GM12872 (cell line): ENCODE data around the gene THAP7.

Source experiments
- CTCF ChIP-seq: IDR thresholded peaks from 3 replicates; pipeline ENCODE4 v1.5.1; 2011; ENCODE audit warnings: low read depth, mild to moderate bottlenecking, low read length, moderate library complexity; ENCODE audit not compliant: insufficient read depth

THAP7 gene

DNA sequence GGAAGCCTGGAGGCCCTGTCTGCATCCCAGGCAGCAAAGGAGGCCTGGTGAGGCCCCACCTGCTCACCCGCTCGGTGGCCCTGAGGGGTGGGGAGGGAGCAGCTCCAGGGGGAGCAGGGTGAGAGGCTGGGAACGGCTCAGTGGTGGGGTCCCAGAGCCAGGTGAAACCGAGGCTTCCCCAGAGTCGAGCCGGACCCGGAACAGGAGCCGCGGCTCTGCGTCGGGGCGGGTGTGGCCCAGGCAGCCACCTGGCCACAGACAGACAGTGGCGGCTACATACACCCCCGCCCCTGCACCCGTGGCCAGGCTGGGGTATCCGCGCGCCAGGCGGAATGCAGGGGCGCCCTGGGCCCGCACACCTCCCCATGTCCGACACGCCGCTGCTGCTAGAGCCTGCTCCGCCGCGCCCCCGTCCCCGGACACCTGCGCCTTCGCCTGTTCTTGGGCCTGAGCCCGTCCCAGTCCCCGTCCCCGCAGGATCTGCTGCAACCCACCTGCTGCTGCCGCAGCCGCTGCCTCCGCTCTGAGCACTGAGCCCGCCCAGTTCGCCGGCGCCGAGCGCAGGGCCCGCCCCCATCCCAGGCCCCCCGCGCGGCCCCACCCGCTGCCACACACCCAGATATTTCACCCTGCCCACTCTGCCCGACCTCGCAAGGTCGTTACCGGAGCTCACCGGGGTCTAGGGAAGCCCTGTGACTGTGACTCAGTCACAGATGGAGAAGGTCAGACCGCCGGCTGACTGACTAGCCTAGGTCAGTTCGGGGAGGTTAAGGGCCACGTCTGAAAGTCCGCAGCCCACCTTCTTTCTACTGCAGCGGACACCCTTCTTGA lies 30.3 kb upstream of the THAP7 start, which contains the start of gene SLC7A4:
Gene SLC7A4 (minus strand): TSS at position 525 of the 831 bp plus-strand sequence. CDS start 749 bp downstream, outside the sequence.
- no peak for TF ChIP-seq CTCF

GRCh38 chr22:21031545-21032036 lies 29.7 kb upstream of the THAP7 start:
- no peak for TF ChIP-seq CTCF

- TF ChIP-seq CTCF: no peak
Measured at GRCh38 chr22:21030621-21031544, 29.0 kb upstream of the THAP7 start.

DNA sequence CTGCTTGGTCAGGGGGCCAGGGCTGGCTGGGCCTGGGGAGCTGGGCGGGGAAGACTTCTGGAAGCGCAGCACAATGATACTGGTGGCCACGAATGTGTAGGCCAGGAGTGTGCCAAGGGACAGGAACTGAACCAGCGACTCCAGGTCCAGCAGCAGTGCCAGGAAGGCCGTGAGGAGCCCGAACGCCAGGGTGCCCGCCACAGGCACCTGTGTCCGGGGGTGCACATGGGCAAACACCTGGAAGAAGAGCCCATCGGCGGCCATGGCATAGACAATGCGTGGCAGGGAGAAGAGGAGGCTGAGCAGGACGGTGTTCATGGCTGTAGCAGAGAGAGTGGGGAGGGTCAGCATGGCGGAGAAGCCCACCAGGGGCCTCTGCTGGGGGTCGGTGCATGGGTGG lies 28.1 kb upstream of the THAP7 start:
- TF ChIP-seq CTCF: no peak

DNA sequence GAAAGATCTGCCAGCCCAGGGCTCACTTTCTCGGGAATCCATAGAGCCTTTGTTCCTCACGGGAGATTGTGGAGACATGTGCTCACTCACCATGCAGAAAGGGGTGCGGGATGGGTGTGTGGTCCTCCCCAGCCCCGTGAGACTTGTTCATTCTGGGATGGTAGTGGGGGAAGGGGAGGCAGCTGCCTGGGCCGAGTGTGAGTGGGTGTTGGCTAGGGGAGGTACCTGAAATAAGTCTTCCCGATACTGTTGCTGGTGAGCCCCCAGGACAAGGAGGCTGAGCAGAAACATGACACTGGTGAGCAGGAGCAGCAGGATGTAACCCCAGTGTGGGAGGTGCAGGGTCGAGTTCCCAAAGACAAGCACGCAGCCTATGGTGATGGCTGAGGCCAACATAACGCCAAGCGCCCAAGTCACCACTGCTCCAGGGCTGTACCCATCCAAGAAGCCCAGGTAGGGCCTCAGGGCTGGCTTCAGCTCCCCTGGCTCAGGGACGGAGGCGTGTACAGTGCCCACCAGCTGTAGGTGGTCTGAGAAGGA lies 27.6 kb upstream of the THAP7 start:
- TF ChIP-seq CTCF: no peak

DNA sequence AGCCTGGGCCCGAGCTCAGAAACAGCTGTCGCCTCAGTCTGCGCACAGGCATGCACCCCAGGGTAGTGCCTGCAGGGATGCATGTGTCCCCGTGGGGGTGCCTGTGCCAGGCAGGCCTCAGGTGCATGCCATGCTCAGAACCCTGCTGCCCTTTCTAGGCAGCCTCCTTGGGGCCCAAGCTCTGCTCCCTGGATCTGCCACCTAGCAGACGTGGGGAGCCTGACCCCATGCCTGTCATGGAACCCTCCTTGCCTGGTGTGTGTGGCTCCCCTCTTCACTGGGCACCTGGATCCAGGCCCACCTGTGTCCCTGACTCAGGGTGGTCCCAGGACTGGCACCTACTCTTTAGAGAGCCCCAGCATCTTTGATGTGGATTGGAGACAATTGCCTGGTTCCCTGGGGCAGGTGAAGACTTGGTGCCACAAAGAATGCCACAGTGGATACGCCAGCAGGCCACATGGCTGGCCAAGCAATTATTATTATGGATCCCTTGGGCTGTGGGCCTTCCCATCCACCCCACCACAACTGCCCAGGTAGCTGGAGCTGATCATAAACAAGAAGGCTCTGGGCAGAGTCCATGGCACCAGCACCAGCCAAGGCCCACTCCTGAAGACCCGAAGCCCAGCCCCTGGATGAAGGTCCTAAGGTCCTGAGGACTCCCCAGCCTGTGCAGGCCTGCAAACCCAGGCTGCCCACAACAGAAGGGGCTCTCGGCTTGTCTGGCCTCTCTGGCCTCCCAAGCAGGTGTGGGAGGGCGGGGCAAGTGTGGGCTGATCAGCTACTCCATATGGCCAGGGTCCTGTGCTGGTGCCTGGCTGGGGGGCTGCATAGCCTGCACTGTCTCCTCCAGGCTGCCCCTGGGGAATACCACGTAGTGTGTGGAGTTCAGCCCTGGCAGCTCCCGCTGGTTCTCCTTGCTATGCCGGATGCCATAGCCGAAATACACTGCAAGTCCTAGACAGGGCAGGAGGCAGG lies 26.6 kb upstream of the THAP7 start:
- no peak for TF ChIP-seq CTCF
